HG03139 (cell line): Measurements from ENCODE around the gene RPL5.

Source experiments
- ATAC-seq: cut with Tn5 transposase; IDR thresholded peaks from one replicate; pipeline ENCODE4 v1.9.1; 2021; ENCODE audit not compliant: unreplicated experiment

The RPL5 gene

GRCh38 chr1:92853299-92853698 lies 21.5 kb downstream of the RPL5 start:
- ATAC-seq = no peak

DNA sequence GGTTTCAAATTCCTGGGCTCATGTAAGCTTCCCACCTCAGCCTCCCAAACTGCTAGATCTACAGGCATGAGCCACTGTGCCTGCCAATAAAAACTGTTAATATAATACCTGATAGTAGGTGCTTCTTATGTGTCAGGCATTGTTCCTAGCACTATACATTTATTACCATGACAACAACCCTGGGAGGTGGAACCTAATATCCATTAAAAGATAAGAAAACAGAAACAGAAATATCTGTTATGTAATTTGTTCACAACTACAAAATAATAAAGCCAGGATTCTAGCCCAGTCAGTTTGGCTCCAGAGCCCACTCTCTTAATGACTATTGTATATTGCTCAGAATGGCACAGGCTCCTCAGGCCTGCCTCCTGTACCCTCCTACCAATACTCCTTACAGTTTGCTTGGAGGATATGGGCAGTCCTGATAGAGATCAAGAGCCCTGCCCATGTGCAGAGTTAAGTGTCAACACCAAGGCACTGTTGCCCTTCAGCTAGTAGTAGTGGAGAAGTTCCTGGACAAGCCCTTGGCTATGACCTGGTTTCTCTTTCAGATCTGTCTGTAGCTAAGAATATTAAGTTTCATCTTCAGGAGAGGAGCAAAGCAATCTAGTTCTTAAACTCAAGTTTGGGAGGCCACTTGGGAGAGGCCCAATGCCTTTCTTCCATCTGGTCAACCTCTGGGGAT lies 22.4 kb downstream of the RPL5 start:
- no peak for ATAC-seq

GRCh38 chr1:92855236-92855635 lies 23.4 kb downstream of the RPL5 start:
- no peak for ATAC-seq

DNA sequence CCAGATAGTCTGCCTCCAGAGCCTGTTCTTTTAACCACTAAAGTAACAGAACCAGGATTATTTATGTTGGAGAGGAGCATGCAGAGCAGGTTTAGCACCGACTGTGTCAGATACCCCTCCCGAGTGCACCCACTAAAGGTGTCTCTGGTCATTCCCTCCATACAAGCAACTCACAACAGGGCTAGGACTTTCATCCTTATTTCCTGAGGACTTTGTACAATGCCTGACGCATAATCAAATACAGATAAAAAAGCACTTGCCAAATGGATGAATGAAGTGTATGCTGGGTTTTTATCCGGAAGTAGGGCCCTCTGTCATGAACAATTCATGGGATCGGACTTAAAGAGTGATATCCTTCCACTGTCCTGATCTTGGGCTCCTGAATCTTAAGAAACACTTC lies 26.0 kb downstream of the RPL5 start:
- no peak for ATAC-seq

- ATAC-seq = no peak
These were observed 26.9 kb downstream of the RPL5 start for GRCh38 chr1:92858564-92859399.

GRCh38 chr1:92859400-92860039 lies 27.7 kb downstream of the RPL5 start:
- ATAC-seq = no peak

DNA sequence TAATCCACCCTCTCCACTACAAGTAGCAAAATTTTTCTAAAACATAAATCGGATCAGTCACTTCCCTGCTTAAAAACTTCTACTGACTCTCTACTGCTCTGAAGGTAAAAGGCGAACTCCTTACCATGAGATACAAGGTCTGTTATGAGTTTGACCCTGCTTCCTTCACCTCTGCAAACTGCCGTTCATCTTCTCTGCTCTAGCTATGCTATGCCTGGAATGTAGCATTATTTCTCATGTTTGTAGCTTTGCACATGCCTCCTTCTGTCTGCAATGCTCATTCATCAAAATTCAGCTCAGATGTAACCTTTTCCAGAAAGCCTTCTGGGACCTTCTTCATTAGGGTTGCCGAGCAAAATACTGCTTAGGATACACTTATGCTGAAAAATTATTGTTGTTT lies 30.8 kb downstream of the RPL5 start:
- no peak for ATAC-seq

DNA sequence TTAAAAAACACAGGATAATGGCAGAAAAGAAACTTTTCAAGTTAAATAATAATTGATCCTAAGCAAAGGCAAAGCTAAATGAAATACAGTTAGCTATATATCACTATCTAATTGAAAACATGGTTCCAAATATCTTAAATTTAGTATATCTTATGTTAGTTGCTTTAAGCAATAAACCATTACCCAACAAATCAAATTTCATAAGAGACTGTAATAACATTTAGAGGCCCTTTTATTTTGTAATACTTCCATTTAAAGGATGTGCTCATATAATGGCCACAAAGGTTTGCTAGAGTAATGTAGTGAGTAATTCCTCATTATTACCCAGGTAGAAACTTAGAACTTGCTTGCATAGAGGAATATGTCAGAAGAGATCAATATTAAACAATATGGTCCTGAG lies 32.3 kb downstream of the RPL5 start:
- no peak for ATAC-seq

- ATAC-seq = no peak
These were observed 38.8 kb downstream of the RPL5 start for GRCh38 chr1:92870591-92870990.

GRCh38 chr1:92872719-92873118 lies 40.9 kb downstream of the RPL5 start:
- ATAC-seq = no peak

GRCh38 chr1:92874987-92875386 lies 43.1 kb downstream of the RPL5 start:
- no peak for ATAC-seq

DNA sequence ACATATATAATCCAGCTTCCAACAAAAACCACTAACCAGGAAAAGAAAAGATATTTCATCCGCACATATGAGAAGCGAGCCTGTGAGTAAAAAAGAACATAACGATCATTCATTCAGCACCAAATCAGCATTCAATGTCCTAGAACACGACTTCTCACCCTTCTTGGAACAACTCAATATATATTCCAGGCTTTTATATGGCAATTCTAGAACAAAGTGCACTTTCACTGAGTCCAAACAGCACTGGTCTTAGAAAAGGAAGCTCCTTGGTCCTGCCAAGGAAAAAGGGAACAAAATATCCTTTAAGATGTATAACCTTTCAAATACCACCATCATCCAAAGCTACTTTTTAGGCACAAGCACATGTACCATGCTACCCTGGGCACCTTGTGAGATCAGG lies 44.5 kb downstream of the RPL5 start:
- ATAC-seq = no peak

DNA sequence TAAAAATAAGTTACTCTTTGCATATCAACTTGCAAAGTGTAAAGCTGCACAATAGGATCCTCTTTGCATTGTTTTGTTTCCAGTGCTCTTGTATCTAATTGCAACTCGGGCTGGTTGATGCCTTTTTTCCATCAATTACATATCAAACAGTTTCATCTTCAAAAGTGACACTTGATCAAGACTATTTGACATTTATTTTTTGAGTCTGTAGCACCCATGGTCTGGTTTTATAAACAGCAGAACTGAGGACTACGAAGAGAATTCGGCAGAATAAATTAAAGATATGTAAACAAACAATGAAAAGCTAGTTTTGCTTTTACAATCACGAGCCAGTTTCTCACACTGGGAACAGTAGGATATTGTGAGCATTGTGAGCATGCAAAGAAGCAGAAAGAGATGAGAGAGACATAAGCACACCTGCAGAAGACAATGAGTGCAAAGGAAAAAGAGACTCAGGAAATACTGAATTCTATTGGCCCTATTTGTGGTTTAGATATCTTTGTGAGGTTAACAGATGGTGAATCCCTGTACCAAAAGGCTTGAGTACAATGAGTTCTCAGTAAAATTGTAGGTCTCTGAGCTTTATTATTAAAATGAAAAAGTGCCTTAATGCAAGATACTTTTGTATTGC lies 45.4 kb downstream of the RPL5 start:
- no peak for ATAC-seq

DNA sequence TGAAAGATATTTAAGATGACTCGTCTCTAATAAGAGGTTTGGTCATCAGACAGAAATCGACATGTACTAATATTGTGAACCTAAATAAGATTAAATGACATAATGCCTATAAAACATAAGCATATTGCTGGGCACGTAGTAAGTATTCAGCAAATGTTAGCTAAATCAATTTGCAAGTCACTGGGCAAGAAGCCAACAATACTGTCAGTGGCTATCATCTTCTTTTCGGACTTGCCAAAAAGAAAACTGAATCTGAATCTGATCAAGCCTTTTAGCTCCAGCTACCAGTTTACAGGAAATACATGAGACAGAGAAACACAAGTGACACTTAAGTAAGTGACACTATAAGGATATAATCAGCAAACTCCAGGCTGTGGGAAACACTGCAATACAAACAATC lies 46.0 kb downstream of the RPL5 start:
- ATAC-seq = no peak

DNA sequence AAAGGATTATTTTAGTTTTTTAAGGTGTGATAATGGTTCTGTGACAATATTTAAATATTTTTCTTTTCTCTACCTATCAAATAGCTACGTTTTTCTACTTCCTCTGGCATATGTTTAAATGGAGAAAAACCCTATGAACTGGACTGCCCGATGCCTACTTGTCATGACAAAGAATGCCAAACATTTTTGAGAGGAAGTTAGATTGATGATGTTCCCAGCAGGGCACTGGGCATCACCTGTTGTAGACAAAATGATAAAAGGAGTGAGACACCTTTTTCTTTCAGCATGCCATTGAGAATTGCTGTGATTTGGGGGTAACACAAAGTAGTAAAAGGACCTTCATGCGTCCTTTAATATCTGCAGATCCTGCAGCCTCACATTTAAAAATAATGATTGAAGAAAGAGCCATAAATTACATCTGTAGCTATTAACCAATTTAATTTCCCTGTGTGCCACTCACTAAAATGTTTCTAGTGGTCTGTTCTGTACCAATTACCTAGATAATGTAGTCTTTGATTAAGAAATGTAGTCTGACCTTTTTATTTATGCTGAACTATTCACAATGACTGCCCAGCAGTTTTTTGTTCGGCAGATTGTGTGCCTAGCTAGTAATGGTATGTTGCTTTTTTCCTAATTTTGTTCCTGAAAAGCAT lies 47.6 kb downstream of the RPL5 start:
- ATAC-seq = no peak

- no peak for ATAC-seq
These were observed 49.6 kb downstream of the RPL5 start for GRCh38 chr1:92881391-92881790.

DNA sequence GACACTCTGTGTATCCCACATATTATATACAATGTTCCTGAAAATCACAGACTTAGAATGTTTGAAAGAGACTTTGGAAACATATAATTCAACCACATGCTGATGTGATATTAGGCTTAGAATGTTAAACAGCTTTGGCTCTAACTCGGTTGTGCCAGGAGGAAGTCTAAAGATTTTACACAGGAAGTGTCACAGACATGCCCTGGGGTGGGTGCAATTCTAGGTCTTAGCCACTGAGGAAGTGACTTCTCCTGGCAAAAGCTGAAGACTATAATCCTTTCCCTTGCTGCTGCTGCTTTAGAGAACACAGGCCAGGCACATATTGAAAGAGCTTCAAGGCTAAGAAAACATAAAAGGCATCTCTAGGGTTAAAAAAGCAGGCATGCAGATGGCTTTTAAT lies 51.0 kb downstream of the RPL5 start:
- no peak for ATAC-seq

DNA sequence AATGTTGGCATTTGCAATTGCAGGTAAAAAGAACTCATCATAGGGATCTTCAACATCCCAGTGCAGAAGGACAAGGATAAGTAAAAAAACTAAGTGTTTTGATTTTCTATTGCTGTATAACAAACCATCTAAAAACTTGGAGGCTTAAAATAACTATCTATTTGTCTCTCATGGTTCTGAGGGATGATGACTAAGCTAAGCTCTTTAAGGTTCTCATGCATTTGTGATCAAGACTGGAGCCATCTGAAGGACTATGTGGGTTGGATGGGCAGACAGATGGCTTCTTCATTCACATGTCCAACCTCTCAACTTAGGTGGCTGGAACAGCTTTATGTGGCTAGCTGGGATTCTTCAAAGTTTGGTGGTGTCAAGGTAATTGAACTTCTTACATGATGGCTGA lies 51.5 kb downstream of the RPL5 start:
- no peak for ATAC-seq

DNA sequence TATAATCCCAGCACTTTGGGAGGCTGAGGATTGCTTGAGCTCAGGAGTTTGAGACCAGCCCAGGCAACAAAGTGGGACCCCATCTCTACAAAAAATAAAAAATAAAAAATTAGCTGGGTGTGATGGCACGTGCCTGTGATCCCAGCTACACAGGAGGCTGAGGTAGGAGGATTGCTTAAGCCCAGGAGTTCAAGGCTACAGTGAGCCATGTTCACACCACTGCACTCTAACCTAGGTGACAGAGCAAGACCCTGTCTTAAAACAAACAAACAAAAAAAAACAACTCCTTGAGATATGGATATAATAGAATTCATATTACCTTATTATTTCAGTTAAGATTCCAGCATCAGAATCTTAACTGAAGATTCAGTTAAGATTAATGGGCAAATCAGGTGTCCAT lies 52.4 kb downstream of the RPL5 start:
- no peak for ATAC-seq

DNA sequence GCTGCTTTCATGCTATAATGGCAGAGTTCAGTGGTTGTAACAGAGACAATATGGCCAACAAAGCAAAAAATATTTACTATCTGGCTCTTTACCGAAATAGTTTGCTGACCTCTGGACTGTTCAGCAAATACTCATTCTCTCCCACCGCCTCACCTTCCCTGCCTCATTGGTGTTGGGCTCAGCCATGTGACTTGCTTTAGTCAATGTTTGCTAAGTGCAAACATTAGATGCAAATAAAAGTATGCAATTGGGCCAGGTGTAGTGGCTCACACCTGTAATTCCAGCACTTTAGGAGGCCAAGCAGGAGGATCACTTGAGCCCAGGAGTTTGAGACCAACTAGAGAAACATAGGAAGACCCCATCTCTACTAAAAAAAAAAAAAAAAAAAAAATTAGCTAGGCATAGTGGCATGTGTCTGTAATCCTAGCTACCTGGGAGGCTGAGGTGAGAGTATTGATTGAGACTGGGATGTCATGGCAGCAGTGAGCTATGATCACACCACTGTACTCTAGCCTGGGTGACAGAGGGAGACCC lies 55.1 kb downstream of the RPL5 start:
- ATAC-seq = no peak

DNA sequence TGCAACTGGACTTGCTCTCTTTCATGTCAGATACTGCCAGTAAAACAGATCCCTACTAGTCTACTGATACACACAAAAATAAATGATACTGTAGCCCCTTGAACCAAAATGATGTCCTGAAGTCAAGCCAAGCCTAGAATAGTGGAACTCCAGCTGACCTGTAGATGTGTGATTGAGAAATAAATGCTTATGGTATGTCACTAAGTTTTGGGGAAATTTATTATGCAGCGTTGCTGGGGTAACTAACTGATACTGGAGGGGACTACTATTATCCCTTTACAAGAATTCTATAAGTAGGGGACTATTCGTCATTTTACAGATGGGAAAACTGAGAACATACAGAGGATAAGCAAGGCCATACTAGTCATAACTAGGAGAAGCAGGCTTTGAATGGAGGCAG lies 55.6 kb downstream of the RPL5 start:
- no peak for ATAC-seq
